GM20000 (cell line): ENCODE measurements around the gene CDC25C.

ENCODE experiments used
- DNase-seq: peaks from one replicate; pipeline ENCODE4 v3.0.0; 2012; ENCODE audit warnings: low spot score
- CTCF ChIP-seq: IDR thresholded peaks from 2 replicates; pipeline ENCODE4 v1.5.1; 2012; ENCODE audit warnings: mild to moderate bottlenecking, control low read depth; ENCODE audit errors: extremely low read depth, missing control alignments

CDC25C gene

GRCh38 chr5:138275379-138275782 lies 56.2 kb downstream of the CDC25C start:
- no peak for TF ChIP-seq CTCF
- DNase-seq: no peak

GRCh38 chr5:138274189-138274853 lies 57.3 kb downstream of the CDC25C start, which contains the start of gene GFRA3:
GFRA3 (minus strand) TSS chr5:138274621; CDS start chr5:138274424, 197 bp downstream.
- peak; percentile 58 for DNase-seq
- no peak for TF ChIP-seq CTCF

GRCh38 chr5:138273834-138274188 lies 57.8 kb downstream of the CDC25C start:
- no peak for DNase-seq
- no peak for TF ChIP-seq CTCF

GRCh38 chr5:138272681-138273080 lies 58.9 kb downstream of the CDC25C start:
- no peak for DNase-seq
- no peak for TF ChIP-seq CTCF

GRCh38 chr5:138271281-138271680 lies 60.3 kb downstream of the CDC25C start:
- no peak for DNase-seq
- no peak for TF ChIP-seq CTCF

GRCh38 chr5:138264183-138264582 lies 67.4 kb downstream of the CDC25C start:
- no peak for DNase-seq
- no peak for TF ChIP-seq CTCF

GRCh38 chr5:138263581-138263980 lies 68.0 kb downstream of the CDC25C start:
- TF ChIP-seq CTCF: no peak

More at GRCh38 chr5:138263581-138263980, 68.0 kb downstream of the CDC25C start:
- no peak for DNase-seq
